Hematopoietic multipotent progenitor cell (in vitro differentiated cells): ENCODE results near the gene GAD1. TPM values are rescaled to one million over a fixed set of nuclear protein-coding genes. Genes with fewer than 3 reads are reported as not detected.

Source experiments
- DNase-seq, 3 donors: peaks; one replicate each; pipeline ENCODE4 v3.0.0-alpha.2; 2011 to 2015; ENCODE audit warnings: low read depth in 2 of 3, low spot score in 2 of 3
- total RNA-seq: library from RNA; depleted of rRNA; stranded (reverse); fragments of >200 nt; gene quantifications from one replicate; pipeline ENCODE4 v1.2.3, GENCODE V29; 2012

GAD1 gene
- total RNA-seq, 1 donor, result 3.2 TPM

DNA sequence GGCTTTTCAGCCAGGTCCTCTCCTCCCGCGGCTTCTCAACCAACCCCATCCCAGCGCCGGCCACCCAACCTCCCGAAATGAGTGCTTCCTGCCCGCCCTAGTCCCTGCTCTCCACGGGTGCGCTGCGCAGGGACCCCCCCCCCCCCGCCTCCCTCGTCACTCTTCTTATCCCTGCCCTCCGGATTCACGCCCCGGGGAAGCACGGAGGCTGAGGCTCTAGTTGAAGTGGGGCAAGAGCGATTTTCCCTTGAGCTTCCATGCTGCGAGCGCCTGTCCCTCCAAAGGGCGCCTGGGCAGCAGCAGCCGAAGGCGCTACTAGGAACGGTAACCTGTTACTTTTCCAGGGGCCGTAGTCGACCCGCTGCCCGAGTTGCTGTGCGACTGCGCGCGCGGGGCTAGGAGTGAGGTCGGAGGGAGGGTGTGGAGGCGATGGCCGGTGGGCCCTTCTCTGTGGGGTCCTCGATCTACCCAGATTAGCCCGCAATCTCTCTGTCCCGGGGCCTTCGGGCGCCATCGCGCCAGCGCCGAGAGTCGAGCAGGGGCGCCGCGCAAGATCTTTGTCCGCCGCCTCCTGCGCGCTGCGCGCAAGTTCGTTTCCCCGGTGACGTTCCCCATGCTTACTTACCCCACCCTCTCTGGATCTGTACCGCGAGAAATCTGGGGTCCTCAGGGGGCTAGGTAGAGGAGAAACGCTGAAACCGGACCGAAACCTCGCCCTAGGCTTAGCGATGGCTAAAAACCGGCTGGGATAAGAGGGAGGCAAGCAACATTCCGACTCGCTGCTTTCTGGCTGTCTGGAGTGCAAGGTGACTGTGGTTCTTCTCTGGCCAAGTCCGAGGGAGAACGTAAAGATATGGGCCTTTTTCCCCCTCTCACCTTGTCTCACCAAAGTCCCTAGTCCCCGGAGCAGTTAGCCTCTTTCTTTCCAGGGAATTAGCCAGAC lies 677 bp downstream of the GAD1 start:
- DNase-seq, result peak in 1 of 3 donors; percentile 41

DNA sequence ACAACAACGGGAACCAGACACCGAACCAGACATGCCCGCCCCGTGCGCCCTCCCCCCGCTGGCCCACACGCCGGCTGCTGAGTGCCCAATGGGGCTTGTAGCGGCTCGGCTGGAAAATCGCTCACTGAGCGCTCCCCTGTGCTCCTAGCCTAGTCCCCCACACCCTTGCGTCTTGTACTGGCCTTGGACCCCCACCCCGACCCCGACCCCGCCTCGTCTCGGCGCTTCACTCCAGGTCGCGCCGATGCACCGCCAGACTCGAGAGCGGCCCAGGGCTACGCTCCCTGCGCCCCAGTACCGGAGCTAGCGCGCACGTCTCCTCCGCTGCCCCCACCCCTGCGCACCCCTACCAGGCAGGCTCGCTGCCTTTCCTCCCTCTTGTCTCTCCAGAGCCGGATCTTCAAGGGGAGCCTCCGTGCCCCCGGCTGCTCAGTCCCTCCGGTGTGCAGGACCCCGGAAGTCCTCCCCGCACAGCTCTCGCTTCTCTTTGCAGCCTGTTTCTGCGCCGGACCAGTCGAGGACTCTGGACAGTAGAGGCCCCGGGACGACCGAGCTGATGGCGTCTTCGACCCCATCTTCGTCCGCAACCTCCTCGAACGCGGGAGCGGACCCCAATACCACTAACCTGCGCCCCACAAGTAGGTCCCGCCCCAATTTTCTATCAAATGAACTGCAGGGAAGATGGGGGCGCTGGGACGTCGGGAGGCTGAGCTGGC lies 1.5 kb downstream of the GAD1 start:
- no peak for DNase-seq

DNA sequence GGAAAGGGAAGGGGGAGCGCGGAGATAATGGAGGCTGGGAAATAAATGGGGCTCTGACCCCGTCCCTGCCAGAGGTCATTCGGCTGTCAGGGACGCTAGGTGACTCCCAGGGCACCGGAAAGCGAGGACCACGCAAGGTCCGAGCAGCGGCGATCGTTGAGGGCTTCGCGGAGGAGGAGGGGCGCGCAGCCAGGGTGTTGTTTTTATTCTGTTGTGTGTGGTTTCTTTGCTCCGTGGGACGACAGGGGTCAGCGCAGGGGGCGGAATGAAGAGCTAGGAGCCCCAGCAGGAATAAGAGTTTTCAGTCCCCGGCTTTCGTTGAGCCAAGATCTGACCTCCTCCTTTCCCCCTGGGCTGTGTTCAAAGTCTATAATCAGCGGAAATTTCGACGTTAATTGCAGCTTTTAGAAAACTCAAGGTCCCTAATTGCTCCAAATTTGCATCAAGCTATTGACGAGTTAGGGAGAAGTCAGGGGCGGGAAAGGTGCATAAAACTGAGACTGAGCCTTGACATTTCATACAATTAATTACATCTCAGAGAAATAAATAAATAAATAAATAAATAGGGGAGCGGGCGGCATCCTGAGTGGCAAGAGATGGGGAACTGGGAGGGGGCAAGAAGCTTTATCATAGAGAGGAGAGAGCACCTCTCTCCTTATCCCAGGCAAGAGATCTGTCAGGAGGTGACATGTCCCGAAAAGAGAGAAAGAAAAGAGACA lies 2.2 kb downstream of the GAD1 start:
- no peak for DNase-seq

DNA sequence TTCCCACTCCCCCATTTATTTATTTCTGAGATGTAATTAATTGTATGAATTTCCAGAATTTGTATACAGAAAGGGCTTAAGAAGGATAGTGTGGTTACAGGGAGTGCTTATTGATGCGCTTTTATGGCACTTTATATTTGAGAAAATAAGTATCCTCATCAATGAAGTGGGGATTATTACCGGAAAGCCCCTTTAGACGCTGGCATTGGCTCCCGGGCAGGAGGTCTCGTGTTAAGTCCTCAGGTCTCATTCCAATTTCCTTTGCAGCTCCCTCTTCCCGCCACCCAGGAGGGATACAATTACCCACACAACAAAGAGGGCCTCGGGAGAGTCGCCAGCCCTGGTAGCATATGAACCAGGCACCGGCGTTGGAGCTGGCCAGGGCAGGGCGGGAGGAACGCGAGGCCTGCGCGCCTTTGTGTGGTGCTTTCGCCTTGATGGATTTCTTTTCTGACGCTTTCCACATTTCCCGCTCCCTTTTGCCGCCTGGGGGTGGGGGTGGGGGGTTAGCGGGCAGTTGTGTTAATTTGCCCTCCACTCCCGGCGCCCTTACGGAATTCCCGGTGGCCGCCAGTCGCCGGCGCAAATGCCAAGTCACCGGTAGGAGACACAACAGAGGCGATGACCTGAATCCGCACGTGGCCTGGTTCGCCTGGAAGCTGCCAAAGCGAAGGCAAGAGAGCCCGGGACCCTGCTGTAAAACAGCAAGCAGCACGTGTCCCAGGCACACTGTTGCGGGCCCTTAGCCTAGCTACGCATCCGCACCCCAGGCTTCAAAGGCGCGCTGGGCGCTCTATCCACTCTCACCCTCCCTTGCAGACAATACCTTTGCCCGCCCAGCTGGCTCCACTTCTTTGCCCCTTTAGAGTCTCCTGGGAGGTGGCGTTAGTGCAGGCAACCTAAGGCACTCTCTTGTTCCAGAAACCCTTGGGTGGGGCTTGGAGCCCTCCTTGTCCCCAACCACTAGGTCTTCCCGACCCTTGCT lies 3.3 kb downstream of the GAD1 start:
- no peak for DNase-seq

DNA sequence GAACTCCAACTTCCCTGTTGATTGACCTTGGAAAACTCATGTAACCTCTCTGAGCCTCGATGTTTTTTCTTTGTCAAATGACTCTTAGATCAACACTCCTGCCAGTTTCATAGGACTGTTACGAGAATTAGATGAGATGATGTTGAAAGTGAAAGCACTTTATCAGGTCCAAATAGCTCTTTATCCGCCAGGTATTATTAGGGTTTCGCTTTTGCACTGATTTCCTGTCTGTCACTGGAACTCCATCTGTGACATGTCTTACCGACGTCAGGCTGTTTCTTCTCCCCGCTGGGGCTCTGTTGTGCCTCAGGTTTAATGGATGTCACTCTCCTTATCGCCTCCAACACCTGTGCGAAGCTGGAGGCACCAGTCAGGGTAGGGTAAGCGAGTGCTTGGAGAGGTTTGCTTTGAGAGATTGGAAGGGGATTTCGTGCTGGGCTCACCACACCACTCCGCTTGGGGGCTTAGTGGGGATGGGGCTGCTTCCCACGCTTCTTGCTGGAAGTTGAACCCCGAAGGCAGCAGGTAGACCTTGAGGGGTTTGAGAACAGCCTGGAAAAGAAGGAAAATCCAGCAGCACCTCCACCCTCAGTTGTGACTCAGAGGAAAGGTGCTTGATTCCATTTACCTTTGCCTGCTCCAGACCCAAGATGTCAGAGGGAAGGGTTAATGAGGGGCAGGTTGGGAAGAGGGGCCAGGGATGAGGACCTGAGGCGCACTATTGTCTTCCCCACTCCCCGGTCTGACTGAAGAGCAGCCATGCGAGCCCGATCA lies 4.3 kb downstream of the GAD1 start:
- DNase-seq, result peak in 1 of 3 donors; percentile 67

DNA sequence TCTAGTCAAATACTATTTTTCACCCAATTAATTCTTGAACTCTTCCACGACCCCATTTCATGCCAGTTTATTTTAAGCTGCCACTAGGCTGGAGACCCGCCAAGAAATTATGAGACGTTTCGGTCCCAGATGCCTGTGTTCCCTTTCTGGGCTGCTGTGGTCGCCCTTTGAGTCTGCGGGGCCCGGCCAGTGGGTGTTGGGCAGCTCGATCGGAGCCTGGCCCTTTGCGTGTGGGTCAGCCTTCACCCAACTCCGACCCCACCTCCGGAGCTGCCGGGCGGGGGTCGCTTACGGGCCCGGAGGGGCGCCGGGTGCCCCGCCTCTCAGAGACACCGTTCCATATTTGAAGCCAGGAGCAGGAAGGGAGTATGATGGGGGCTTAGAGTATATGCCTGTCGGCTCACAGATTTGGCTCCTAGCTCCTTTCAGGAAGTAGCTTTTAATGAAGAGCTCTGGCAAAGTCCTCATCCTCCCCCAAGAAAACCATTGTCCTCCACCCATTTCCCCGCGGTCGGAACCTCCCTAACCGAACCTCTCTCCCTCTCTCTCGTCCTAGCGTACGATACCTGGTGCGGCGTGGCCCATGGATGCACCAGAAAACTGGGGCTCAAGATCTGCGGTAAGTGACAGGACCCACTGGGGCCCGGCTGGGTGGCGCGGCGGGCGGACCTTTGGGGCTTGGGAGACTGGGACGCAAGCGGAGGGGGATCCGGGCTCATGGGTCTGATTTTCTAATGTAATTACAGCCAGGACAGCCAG lies 5.0 kb downstream of the GAD1 start:
- peak in 1 of 3 donors; percentile 62 for DNase-seq

DNA sequence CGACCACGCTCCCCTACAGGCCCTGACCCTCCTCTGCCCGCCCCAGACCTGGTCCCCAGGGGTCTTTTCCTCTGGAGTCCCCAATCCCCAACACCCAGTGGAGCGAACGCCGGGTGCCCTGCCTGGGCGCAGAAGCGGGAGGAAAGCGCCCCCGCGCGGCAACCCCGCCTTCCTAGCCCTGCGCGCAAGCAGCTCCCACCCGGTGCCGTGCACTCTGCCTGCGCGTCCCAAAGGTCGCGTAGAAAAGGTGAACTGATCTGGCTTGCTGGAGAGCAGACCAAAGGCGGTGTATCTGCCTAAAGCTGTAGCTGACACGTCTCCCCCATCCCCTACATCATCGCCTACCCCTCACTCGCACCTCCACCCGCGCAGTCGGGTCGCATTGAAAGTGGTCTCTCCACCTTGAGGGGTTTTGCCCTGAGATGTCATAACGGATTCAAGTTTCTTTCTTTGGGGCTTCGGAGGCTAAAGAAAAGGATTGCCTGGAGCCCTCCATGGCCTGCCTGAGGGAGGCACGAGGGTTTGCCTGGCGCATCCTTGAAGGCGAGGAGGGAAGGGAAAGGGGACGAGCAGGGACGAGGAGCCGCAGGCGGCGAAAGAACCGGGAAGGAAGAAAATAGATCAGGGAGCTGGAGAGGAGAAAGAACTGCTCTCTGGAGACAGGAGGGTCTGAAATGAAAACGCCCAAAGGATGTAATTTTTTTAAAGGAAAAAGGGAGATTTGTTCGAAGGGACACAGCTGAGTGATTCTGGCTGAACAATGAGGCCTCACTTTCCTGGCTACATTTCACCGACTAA lies 5.8 kb downstream of the GAD1 start:
- no peak for DNase-seq

DNA sequence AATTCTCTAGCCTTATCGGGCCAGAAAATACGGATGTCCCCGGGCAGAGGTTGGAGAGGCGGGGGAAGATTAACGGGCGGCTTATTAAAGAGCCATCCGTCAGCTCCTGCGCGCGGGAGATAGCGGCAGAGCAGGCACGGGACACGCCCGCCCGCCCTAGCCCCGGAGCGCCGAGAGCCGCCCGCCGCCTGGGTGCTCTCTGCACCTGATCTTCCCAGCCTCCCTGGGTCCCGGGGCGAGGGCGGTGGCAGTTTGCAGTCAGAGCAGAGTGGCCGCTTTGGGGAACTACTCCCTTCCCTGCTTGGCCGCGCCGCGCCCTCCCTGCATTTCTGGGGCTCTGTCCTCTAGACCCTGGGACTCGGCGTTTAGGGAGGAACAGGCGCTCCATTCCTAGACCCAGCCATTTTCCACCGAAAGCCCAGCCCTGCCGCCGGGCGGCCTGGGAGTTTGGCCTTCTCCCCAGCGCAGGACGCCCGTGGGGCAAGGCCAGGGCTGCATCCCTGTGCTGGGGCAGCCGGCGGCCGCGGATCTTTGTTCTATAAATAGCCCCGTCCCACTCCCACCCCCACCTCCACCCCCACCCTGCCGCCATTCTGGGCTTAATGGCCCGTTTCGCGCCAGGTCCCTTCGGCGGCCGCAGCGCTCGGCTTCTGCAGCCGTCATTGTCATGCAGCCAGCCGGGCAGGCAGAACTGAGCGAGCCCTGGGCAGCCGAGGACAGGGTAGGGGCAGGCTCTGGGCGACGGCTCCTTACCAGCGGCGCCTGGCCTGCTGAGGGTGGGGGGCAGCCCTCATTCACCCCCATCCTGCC lies 6.6 kb downstream of the GAD1 start:
- peak in 2 of 3 donors; percentile 75 to 78 for DNase-seq

DNA sequence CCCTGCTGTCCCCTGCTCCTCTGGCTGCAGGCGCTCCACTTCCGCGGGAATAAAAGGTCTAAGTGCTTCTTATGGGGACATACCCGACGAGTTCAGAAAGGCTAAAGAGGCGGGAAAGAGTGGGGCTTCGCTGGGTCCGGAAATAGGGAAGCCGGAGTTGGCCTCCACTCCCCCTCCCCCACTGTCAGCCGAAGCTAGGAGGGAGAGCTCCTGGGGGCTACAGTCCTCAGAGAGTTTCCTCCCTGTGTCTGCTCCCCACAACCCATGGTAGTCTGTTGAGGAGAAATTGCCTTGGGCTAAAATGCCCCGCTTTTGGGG lies 7.2 kb downstream of the GAD1 start:
- DNase-seq, result no peak

DNA sequence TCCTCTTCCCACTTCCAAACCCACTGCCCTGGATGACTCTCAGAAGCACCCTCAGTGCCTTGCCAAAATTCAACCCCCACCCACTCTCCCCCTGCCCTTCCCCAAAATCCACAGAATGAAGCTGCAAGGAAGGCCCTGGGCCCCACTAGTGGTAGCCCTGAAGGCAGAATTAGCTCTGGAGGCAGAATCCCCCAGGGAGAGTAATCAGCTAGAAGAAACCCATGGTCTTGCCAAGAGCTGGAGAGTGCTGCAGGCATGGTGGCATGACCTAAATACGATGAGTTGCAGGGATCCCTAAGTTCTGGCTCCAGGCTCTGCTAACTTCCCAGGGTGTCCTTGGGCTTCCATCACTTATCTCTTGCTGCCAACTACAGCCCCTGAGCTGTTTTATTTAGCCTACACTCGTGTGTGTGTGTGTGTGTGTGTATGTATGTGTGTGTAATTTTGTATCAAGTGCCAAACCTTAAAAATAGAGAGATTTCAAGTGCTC lies 7.9 kb downstream of the GAD1 start:
- no peak for DNase-seq

DNA sequence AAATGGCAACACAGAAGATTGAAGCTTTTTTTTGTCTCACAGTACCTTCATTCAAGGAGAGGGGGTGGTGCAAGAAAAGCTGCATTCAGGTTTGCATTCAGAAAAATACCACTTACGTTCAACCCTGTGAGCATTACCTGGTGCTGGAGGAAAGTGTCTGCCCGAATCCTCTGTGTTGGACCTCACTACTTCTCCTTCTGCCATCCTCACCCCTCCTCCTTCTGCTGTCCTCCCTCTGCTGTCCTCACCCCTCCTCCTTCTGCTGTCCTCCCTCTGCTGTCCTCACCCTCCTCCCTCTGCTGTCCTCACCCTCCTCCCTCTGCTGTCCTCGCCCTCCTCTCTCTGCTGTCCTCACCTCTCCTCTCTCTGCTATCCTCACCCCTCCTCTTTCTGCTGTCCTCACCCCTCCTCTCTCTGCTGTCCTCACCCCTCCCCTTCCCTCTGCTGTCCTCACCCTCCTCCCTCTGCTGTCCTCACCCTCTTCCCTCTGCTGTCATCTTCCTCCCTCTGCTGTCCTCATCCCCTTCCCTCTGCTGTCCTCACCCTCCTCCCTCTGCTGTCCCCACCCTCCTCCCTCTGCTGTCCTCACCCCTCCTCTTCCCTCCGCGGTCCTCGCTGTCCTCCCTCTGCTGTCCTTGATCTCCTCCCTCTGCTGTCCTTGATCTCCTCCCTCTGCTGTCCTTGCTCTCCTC lies 11.3 kb downstream of the GAD1 start:
- no peak for DNase-seq

DNA sequence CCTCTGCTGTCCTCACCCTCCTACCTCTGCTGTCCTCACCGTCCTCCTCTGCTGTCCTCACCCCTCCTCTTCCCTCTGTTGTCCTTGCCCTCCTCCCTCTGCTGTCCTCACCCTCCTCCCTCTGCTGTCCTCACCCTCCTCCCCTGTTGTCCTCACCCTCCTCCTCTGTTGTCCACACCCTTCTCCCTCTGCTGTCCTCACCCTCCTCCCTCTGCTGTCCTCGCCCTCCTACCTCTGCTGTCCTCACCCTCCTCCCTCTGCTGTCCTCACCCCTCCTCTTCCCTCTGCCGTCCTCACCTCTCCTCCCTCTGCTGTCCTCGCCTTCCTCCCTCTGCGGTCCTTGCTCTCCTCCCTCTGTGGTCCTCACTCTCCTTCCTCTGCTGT lies 11.8 kb downstream of the GAD1 start:
- no peak for DNase-seq

DNA sequence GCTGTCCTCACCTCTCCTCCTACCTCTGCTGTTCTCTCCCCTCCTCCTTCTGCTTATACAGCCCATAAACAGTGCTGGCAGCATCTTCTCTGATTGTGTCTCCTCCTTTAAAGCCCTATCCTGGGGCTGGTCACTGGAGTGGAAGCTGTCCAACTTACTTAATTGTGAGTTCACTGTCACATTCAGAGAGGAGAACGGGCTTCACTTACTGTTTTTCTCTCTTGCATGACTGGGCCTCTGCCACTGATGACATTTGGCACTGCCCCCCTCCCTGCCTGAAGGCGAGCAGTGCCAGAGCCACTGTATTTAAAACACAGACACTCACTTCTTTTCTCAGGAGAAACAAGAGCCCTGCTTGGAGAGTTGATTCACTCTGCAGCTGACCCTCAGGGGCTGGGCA lies 12.3 kb downstream of the GAD1 start:
- DNase-seq, result no peak

DNA sequence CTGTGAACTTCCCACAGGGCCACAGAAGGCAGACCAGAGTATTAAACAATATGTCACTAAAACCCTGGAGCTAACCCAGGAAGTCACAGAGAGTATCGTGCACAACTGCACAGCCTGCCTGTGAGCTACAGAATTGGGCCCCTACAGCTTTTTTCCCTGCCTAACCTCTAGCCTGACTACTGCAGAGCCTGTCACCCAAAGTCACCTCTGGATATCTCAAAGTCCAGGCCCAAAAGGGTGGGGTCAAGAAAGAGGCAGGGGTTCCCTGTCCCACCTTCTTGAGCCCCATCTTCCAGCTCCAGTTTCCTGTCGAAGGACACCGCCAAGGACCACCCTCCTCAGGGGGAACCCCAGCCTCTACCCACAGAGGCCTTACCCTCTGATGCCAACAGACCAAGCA lies 13.5 kb downstream of the GAD1 start:
- no peak for DNase-seq

DNA sequence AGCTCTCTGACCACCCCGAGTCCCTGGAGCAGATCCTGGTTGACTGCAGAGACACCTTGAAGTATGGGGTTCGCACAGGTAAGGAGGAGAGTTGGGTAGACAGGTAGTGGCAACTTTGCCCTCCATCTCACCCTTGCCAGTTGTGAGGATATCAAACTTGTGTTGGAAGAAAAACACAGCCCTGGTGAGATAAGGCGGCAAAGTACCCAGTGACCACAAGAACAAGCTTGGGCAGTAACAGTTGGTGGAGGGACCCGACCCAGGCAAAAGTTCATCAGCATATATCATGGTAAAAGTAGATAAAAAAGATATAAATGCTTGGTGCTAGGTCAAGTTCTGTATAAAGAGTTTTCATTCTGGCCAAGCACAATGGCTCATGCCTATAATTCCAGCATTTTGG lies 14.4 kb downstream of the GAD1 start:
- DNase-seq, result no peak

DNA sequence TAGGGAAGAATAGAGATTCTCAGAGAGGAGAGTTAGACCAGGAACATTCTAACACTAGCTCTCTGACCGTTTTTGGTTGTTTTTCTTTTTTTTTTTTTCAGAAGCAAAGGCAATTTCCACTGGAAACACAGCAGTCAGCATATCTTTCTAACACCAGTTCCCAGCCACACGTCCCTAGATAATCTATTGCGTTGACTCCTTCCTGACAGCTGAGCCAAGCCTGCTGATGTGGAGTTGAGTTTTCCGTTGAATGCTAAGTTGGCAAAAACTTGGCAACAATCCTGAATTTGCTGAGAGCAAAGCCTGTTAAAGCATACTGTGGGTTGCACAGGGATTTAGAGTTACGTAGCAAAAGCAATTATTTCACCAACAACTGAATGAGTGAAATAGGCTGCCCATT lies 19.3 kb downstream of the GAD1 start:
- DNase-seq, result no peak
